HEK293 (cell line): ENCODE results near the gene RAB8A.

Experiments used
- CTCF ChIA-PET: fragments of 350-600 bp; formaldehyde crosslinking; extraction: SDS; loops from one replicate; lab custom pipeline; 2021; ENCODE audit warnings: antibody characterized with exemption; lab: Yijun Ruan, JAX
- POLR2A ChIA-PET: fragments of 300-600 bp; formaldehyde crosslinking; extraction: SDS; loops from one replicate; lab custom pipeline; 2020; ENCODE audit warnings: antibody characterized with exemption, inconsistent platforms; lab: Yijun Ruan, JAX
- H3K27ac ChIP-seq: fragments of 200-500 bp; sonication (Bioruptor generic); 2 replicates; pipeline ENCODE4 v1.5.1; 2014; ENCODE audit warnings: low read depth, low read length, control low read depth, inconsistent platforms; ENCODE audit errors: extremely low read depth
- H3K36me3 ChIP-seq, 2 experiments: fragments of 200-500 bp in 1 of 2; sonication (Bioruptor generic) in 1 of 2; 1 replicate in 1 of 2; 2 replicates in 1 of 2; pipeline ENCODE4 v1.5.1; 2014 to 2017; ENCODE audit warnings: inconsistent platforms in 2 of 2, low read length in 2 of 2; ENCODE audit not compliant: control insufficient read depth in 2 of 2, insufficient read depth in 1 of 2
- H3K4me1 ChIP-seq: fragments of 200-500 bp; sonication (Bioruptor generic); 2 replicates; pipeline ENCODE4 v1.5.1; 2014; ENCODE audit warnings: mild to moderate bottlenecking, low read length, inconsistent platforms; ENCODE audit not compliant: control insufficient read depth, insufficient read depth
- H3K4me3 ChIP-seq: 2 replicates; pipeline ENCODE4 v1.5.1; 2011; ENCODE audit warnings: low read depth, mild to moderate bottlenecking, control low read depth, low read length, moderate library complexity
- H3K9me3 ChIP-seq: fragments of 200-500 bp; sonication (Bioruptor generic); 2 replicates; pipeline ENCODE4 v1.5.1; 2014; ENCODE audit warnings: low read depth, low read length, inconsistent platforms; ENCODE audit not compliant: control insufficient read depth, insufficient read depth
- BCL11A ChIP-seq: fragments of 450-650 bp; formaldehyde crosslinking; IDR thresholded peaks from 2 replicates; pipeline ENCODE4 v1.5.1; 2016; ENCODE audit warnings: low read depth, missing biosample characterization, missing genetic modification characterization
- MZF1 ChIP-seq: fragments of 450-650 bp; formaldehyde crosslinking; IDR thresholded peaks from 2 replicates; pipeline ENCODE4 v1.5.1; 2017; ENCODE audit warnings: missing biosample characterization, missing genetic modification characterization, borderline replicate concordance
- SP7 ChIP-seq: fragments of 450-650 bp; formaldehyde crosslinking; IDR thresholded peaks from 2 replicates; pipeline ENCODE4 v1.5.1; 2016; ENCODE audit warnings: missing biosample characterization, missing genetic modification characterization
- YY1 ChIP-seq: fragments of 450-650 bp; formaldehyde crosslinking; IDR thresholded peaks from 2 replicates; pipeline ENCODE4 v1.5.1; 2018; ENCODE audit warnings: missing biosample characterization, missing genetic modification characterization
- ZBTB8A ChIP-seq: fragments of 450-650 bp; formaldehyde crosslinking; IDR thresholded peaks from 2 replicates; pipeline ENCODE4 v1.5.1; 2016; ENCODE audit warnings: missing biosample characterization, missing genetic modification characterization
- ZFP69B ChIP-seq: fragments of 450-650 bp; formaldehyde crosslinking; IDR thresholded peaks from 2 replicates; pipeline ENCODE4 v1.5.1; 2016; ENCODE audit warnings: missing biosample characterization, missing genetic modification characterization
- ZNF350 ChIP-seq: fragments of 450-650 bp; formaldehyde crosslinking; IDR thresholded peaks from 2 replicates; pipeline ENCODE4 v1.5.0; 2017; ENCODE audit warnings: missing biosample characterization, mild to moderate bottlenecking, missing genetic modification characterization
- ZNF366 ChIP-seq: fragments of 450-650 bp; formaldehyde crosslinking; conservative IDR thresholded peaks from 2 replicates; pipeline ENCODE4 v1.5.1; 2016; ENCODE audit warnings: missing biosample characterization, missing genetic modification characterization
- ZNF391 ChIP-seq: fragments of 450-650 bp; formaldehyde crosslinking; IDR thresholded peaks from 2 replicates; pipeline ENCODE4 v1.5.1; 2016; ENCODE audit warnings: low read depth, missing biosample characterization, missing genetic modification characterization, borderline replicate concordance
- ZNF394 ChIP-seq: fragments of 450-650 bp; formaldehyde crosslinking; IDR thresholded peaks from 2 replicates; pipeline ENCODE4 v1.5.1; 2016; ENCODE audit warnings: missing biosample characterization, missing genetic modification characterization, mild to moderate bottlenecking, moderate library complexity, borderline replicate concordance
- ZNF530 ChIP-seq: fragments of 450-650 bp; formaldehyde crosslinking; IDR thresholded peaks from 2 replicates; pipeline ENCODE4 v1.5.1; 2016; ENCODE audit warnings: low read depth, missing biosample characterization, missing genetic modification characterization
- ZNF585B ChIP-seq: fragments of 450-650 bp; formaldehyde crosslinking; IDR thresholded peaks from 2 replicates; pipeline ENCODE4 v1.5.1; 2016; ENCODE audit warnings: missing biosample characterization, missing genetic modification characterization
- ZNF658 ChIP-seq: fragments of 450-650 bp; formaldehyde crosslinking; IDR thresholded peaks from 2 replicates; pipeline ENCODE4; 2016; ENCODE audit warnings: missing biosample characterization, missing genetic modification characterization
- ZNF768 ChIP-seq: fragments of 450-650 bp; formaldehyde crosslinking; IDR thresholded peaks from 2 replicates; pipeline ENCODE4 v1.5.1; 2018; ENCODE audit warnings: missing biosample characterization, mild to moderate bottlenecking, missing genetic modification characterization
- ZNF785 ChIP-seq: fragments of 450-650 bp; formaldehyde crosslinking; IDR thresholded peaks from 2 replicates; pipeline ENCODE4 v1.5.1; 2016; ENCODE audit warnings: missing biosample characterization, missing genetic modification characterization
- ZXDB ChIP-seq: fragments of 450-650 bp; formaldehyde crosslinking; IDR thresholded peaks from 2 replicates; pipeline ENCODE4 v1.5.1; 2016; ENCODE audit warnings: missing biosample characterization, missing genetic modification characterization
- TF ChIP-seq, protein P1 (sequence below): fragments of 450-650 bp; formaldehyde crosslinking; IDR thresholded peaks from 2 replicates; pipeline ENCODE4 v1.5.1; 2016; ENCODE audit warnings: missing biosample characterization, missing genetic modification characterization
- TF ChIP-seq, protein P2 (sequence below): fragments of 450-650 bp; formaldehyde crosslinking; IDR thresholded peaks from 2 replicates; pipeline ENCODE4; 2016; ENCODE audit warnings: missing biosample characterization, missing genetic modification characterization
- TF ChIP-seq, protein P3 (sequence below): fragments of 450-650 bp; formaldehyde crosslinking; IDR thresholded peaks from 2 replicates; pipeline ENCODE4 v1.5.1; 2017; ENCODE audit warnings: missing biosample characterization, missing genetic modification characterization
- TF ChIP-seq, protein P4 (sequence below): fragments of 450-650 bp; formaldehyde crosslinking; IDR thresholded peaks from 2 replicates; pipeline ENCODE4 v1.5.1; 2016; ENCODE audit warnings: missing biosample characterization, missing genetic modification characterization

Gene RAB8A

DNA sequence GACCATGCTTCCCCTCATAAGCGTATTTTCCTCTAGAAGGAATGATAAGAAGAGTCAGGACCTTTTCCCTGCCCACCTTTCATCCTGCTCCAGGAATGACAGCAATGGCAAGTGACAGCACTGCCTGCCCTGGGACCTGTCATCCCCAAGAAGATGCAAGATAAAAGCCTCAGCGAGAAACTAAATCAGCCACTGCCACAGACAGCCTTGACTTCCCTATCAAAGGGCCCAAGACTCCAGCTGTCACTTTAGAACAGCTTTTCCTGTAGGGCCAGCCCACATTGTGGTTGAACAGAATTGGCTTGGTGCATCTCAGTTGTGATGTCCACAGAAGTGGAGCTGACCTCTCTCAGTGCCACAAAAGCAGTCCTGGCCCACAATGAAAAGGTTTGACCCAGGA is 1.1 kb downstream of the RAB8A start:
- TF ChIP-seq BCL11A (tag by site-specific recombination) (no peak), ZNF530 (no peak), ZXDB (tag by site-specific recombination) (no peak), YY1 (no peak), ZNF394 (tag by site-specific recombination) (no peak), ZNF350 (tag by site-specific recombination) (no peak), ZFP69B (tag by site-specific recombination) (no peak)
- Histone ChIP-seq H3K4me3 (peak overlapping the region; percentile 98), H3K36me3 (peaks cover 3 to 26% of the 10 kb centered on the region in 2 experiments; a peak in 2 of 3 replicates), H3K27ac (no peak overlapping the region; the same call in 1 of the 2 replicates), H3K4me1 (peaks cover 4% of the 10 kb centered on the region; the same call in 1 of the 2 replicates), H3K9me3 (no peaks in the 10 kb centered on the region)
- ChIA-PET CTCF (interaction anchor here (0.7 to 1.4 kb wide), 3 partner anchors 21 to 71 kb away, joined by 3 to 5 read pairs (median 4); no protein-coding TSS in a partner anchor), POLR2A (interaction anchor here (0.6 kb wide), 1 partner anchor 85 kb away, joined by 3 read pairs; the partner anchor contains the start of gene AP1M1)

DNA sequence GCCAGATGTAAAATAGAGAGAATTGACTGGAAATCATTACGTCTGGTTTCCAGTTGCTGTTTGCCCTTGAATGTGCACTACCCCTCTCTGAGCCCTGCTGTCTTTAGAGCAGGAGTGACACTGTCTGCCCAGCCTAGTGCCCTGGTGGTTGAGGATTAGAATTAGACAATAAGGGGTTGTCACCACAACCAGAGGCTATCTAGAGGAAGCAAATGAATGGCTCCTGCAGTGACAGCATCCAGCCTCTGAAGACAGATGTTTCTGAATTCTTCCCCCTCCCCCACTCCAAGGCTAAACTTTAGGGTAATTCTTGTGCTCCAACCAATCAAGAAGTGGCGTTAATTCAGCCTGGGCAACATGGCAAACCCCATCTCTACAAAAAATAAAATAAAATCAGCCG is 2.0 kb downstream of the RAB8A start:
- Histone ChIP-seq H3K4me1 (peaks cover 4% of the 10 kb centered on the region; the same call in 1 of the 2 replicates), H3K36me3 (peaks cover 7 to 35% of the 10 kb centered on the region in 2 experiments), H3K27ac (no peak overlapping the region), H3K9me3 (no peaks in the 10 kb centered on the region), H3K4me3 (no peak overlapping the region)
- POLR2A ChIA-PET, result no interaction called here
- TF ChIP-seq ZNF391 (tag by site-specific recombination), result no peak
- 0 out of 2 replicates have a peak, but pooled peaks have one; percentile 34 for TF ChIP-seq ZNF768
- CTCF ChIA-PET, result interaction anchor here (1.1 to 1.4 kb wide), 2 partner anchors 51 to 72 kb away, joined by 4 to 5 read pairs; no protein-coding TSS in a partner anchor

DNA sequence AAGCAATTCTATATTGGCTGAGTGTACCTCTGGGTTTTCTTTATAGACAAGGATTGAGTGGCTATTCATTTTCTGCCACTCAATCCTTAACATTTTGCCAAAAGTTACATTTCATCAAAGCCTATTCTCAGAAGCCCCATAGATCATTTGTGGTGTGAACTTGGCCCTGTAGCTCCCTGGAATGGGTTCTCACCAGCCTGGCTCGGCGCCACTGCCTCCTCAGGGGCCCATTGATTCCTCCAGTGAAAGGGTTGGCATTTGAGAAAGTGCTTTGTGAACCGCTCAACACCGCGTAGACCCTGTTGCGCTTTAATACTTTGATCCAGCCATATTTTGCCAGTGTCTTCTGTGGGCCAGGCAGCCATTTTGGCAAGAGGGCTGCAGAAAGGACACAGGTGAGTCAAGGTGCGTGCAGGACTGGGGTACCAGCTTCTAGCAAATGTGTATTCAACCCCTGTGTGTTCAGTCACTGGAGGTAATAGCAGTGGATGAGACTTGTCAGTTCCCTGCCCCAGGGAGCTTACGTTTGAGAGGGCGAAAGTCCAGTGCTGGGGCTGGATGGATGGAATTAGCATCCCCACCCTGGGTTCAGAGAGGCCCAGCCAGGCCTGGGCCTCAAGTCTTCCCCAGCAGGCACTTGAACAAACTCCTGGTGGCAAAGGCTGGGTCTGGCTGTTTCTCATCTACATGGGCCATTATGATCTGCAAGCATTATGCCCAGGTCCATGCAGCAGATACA is 3.8 kb downstream of the RAB8A start:
- ChIA-PET POLR2A (no interaction called here), CTCF (interaction anchor here (0.6 to 0.8 kb wide), 2 partner anchors 16 to 49 kb away, joined by 4 to 6 read pairs; no protein-coding TSS in a partner anchor)
- Histone ChIP-seq H3K36me3 (peaks cover 16 to 49% of the 10 kb centered on the region in 2 experiments), H3K4me3 (no peak overlapping the region), H3K9me3 (no peaks in the 10 kb centered on the region), H3K4me1 (peaks cover 4% of the 10 kb centered on the region; the same call in 1 of the 2 replicates), H3K27ac (no peak overlapping the region)
- TF ChIP-seq ZBTB8A (no peak), ZNF585B (no peak)
- TF ChIP-seq, protein P1, sequence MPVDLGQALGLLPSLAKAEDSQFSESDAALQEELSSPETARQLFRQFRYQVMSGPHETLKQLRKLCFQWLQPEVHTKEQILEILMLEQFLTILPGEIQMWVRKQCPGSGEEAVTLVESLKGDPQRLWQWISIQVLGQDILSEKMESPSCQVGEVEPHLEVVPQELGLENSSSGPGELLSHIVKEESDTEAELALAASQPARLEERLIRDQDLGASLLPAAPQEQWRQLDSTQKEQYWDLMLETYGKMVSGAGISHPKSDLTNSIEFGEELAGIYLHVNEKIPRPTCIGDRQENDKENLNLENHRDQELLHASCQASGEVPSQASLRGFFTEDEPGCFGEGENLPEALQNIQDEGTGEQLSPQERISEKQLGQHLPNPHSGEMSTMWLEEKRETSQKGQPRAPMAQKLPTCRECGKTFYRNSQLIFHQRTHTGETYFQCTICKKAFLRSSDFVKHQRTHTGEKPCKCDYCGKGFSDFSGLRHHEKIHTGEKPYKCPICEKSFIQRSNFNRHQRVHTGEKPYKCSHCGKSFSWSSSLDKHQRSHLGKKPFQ (tag by site-specific recombination), result peak; percentile 90
- TF ChIP-seq, protein P2, sequence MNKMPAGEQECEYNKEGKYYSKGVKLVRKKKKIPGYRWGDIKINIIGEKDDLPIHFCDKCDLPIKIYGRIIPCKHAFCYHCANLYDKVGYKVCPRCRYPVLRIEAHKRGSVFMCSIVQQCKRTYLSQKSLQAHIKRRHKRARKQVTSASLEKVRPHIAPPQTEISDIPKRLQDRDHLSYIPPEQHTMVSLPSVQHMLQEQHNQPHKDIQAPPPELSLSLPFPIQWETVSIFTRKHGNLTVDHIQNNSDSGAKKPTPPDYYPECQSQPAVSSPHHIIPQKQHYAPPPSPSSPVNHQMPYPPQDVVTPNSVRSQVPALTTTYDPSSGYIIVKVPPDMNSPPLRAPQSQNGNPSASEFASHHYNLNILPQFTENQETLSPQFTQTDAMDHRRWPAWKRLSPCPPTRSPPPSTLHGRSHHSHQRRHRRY (tag by site-specific recombination), result no peak

DNA sequence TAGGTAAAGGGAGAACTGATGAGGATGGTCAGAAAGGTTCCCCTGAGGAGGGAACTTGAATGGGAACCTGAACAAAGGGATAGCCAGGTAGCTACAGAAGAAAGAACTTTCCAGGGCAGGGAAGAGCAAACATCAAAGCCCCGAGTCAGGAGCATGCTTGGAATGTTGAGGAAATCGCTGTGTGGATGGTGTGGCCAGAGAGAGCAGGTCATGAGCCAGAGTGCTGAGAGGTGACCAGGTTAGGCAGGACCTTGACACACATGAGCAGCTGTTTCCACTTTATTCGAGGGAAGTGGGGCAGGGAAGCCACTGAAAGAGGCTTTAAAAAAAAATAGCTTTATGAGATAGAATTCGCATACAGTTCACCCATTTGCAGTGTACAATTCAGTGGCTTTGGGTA is 4.4 kb downstream of the RAB8A start:
- Histone ChIP-seq H3K27ac (no peak overlapping the region), H3K36me3 (peaks cover 16 to 55% of the 10 kb centered on the region in 2 experiments), H3K4me1 (peaks cover 4% of the 10 kb centered on the region; the same call in 1 of the 2 replicates), H3K9me3 (no peaks in the 10 kb centered on the region), H3K4me3 (no peak overlapping the region)
- CTCF ChIA-PET, result no interaction called here
- POLR2A ChIA-PET, result no interaction called here
- TF ChIP-seq ZNF658 (tag by site-specific recombination) (no peak), ZNF785 (tag by site-specific recombination) (no peak), SP7 (tag by site-specific recombination) (no peak), MZF1 (no peak), ZNF366 (tag by site-specific recombination) (no peak)
- TF ChIP-seq, protein P3, sequence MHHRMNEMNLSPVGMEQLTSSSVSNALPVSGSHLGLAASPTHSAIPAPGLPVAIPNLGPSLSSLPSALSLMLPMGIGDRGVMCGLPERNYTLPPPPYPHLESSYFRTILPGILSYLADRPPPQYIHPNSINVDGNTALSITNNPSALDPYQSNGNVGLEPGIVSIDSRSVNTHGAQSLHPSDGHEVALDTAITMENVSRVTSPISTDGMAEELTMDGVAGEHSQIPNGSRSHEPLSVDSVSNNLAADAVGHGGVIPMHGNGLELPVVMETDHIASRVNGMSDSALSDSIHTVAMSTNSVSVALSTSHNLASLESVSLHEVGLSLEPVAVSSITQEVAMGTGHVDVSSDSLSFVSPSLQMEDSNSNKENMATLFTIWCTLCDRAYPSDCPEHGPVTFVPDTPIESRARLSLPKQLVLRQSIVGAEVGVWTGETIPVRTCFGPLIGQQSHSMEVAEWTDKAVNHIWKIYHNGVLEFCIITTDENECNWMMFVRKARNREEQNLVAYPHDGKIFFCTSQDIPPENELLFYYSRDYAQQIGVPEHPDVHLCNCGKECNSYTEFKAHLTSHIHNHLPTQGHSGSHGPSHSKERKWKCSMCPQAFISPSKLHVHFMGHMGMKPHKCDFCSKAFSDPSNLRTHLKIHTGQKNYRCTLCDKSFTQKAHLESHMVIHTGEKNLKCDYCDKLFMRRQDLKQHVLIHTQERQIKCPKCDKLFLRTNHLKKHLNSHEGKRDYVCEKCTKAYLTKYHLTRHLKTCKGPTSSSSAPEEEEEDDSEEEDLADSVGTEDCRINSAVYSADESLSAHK (tag by site-specific recombination), result no peak
- TF ChIP-seq, protein P4, sequence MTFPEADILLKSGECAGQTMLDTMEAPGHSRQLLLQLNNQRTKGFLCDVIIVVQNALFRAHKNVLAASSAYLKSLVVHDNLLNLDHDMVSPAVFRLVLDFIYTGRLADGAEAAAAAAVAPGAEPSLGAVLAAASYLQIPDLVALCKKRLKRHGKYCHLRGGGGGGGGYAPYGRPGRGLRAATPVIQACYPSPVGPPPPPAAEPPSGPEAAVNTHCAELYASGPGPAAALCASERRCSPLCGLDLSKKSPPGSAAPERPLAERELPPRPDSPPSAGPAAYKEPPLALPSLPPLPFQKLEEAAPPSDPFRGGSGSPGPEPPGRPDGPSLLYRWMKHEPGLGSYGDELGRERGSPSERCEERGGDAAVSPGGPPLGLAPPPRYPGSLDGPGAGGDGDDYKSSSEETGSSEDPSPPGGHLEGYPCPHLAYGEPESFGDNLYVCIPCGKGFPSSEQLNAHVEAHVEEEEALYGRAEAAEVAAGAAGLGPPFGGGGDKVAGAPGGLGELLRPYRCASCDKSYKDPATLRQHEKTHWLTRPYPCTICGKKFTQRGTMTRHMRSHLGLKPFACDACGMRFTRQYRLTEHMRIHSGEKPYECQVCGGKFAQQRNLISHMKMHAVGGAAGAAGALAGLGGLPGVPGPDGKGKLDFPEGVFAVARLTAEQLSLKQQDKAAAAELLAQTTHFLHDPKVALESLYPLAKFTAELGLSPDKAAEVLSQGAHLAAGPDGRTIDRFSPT (tag by site-specific recombination), result no peak
